Kidney (tissue), 14 donors: ENCODE measurements around the gene SMIM35. TPM values are rescaled to one million over a fixed set of nuclear protein-coding genes. Genes with fewer than 3 reads are reported as not detected.

Source experiments
- DNase-seq, 5 donors: peaks; one replicate each; pipeline ENCODE4 v3.0.0-alpha.2; 2013 to 2020
- FAIRE-seq: peaks from 2 replicates; lab custom pipeline; 2012; peaks lifted over from hg19 to GRCh38; lab: Jason Lieb, UNC
- H3K27ac ChIP-seq, 2 donors: one replicate each; pipeline ENCODE4 v1.7.0; 2013; ENCODE audit warnings: low read depth in 2 of 2, low read length in 2 of 2, inconsistent platforms in 1 of 2
- H3K27me3 ChIP-seq: one replicate; pipeline ENCODE4 v1.7.1; 2013; ENCODE audit warnings: low read length, inconsistent platforms; ENCODE audit not compliant: control insufficient read depth, insufficient read depth
- H3K36me3 ChIP-seq, 3 donors: one replicate each; pipeline versions ENCODE4 v1.7.0 to v1.7.1; 2013; ENCODE audit warnings: low read length in 3 of 3, control low read depth in 1 of 3, inconsistent platforms in 1 of 3; ENCODE audit not compliant: insufficient read depth in 3 of 3, control insufficient read depth in 2 of 3
- H3K4me1 ChIP-seq, 3 donors: one replicate each; pipeline versions ENCODE4 v1.7.0 to v1.7.1; 2013; ENCODE audit warnings: low read length in 3 of 3, inconsistent platforms in 1 of 3, low read depth in 1 of 3; ENCODE audit not compliant: control insufficient read depth in 2 of 3, insufficient read depth in 2 of 3
- H3K4me3 ChIP-seq, 3 donors: one replicate each; pipeline versions ENCODE4 v1.7.0 to v1.8.1; 2013; ENCODE audit warnings: low read length in 3 of 3, control low read depth in 1 of 3, inconsistent platforms in 1 of 3
- H3K9ac ChIP-seq, 3 donors: one replicate each; pipeline versions ENCODE4 v1.7.0 to v1.7.1; 2013; ENCODE audit warnings: low read length in 3 of 3, control low read depth in 1 of 3, inconsistent platforms in 1 of 3
- H3K9me3 ChIP-seq, 3 donors: one replicate each; pipeline versions ENCODE4 v1.7.0 to v1.7.1; 2013; ENCODE audit warnings: low read length in 3 of 3, control low read depth in 1 of 3, inconsistent platforms in 1 of 3; ENCODE audit not compliant: control insufficient read depth in 2 of 3, insufficient read depth in 1 of 3
- CTCF ChIP-seq: IDR thresholded peaks from 3 replicates; pipeline ENCODE4 v1.5.1; 2012; ENCODE audit warnings: mild to moderate bottlenecking, moderate library complexity, borderline replicate concordance; ENCODE audit not compliant: insufficient read depth; ENCODE audit errors: extremely low read depth
- intact Hi-C: fragments of 100-400 bp; cut with DNase I; formaldehyde crosslinking; loops from one replicate; pipeline ENCODE4 v1.11.1; 2022
- polyA plus RNA-seq: library from polyadenylated mRNA; stranded (reverse); fragments of 350-450 nt; fragmentation: Illumina TruSeq; extraction: RNeasy Lipid Tissue Mini Kit (QIAGEN cat#74804); gene quantifications from one replicate; pipeline ENCODE4 v1.2.3, GENCODE V29; 2014; ENCODE audit warnings: low read depth, low replicate concordance; ENCODE audit not compliant: insufficient read depth
- total RNA-seq: library from RNA; stranded (reverse); fragmentation: NEBNext Ultra II Directional; extraction: Animal tissue kit (Norgen Biotek cat#: 25700); gene quantifications from one replicate; pipeline ENCODE4 v1.2.1, GENCODE V29; 2021
- donor health status: control.
- donor health status: control.
- donor health status: control.
- donor health status: control.
- donor health status: control.
- donor health status: DM: yes; HTN: yes; CAD: no.
- donor health status: Normal renal cell carcinoma (clear cell type).

The SMIM35 gene
- total and polyA plus RNA-seq, 2 donors from 2014 or later: 0.80 TPM; not detected in 1

GRCh38 chr11:118002010-118002540 lies 84.7 kb downstream of the SMIM35 start:
- Histone ChIP-seq H3K9ac (no peak overlapping the region), H3K4me1 (no peaks in the 10 kb centered on the region), H3K9me3 (peaks cover 0 to 3% (median 0%) of the 10 kb centered on the region in 3 donors), H3K27me3 (no peaks in the 10 kb centered on the region), H3K4me3 (no peak overlapping the region), H3K27ac (no peak overlapping the region), H3K36me3 (no peaks in the 10 kb centered on the region)
- FAIRE-seq (no peak), DNase-seq (no peak)
- TF ChIP-seq CTCF: no peak
- intact Hi-C loops: no loop called here

GRCh38 chr11:118001494-118001971 lies 85.2 kb downstream of the SMIM35 start:
- no peak for FAIRE-seq
- intact Hi-C loops: no loop called here
- H3K4me3 ChIP-seq: no peak overlapping the region

GRCh38 chr11:118000850-118001228 lies 85.9 kb downstream of the SMIM35 start:
- no peaks in the 10 kb centered on the region for H3K27me3 ChIP-seq
- intact Hi-C loops: no loop called here
- no peaks in the 10 kb centered on the region for H3K36me3 ChIP-seq
- FAIRE-seq (no peak), DNase-seq (no peak)
- H3K9me3 ChIP-seq: peaks cover 0 to 3% (median 0%) of the 10 kb centered on the region in 3 donors
- no peak overlapping the region for H3K9ac ChIP-seq
- no peaks in the 10 kb centered on the region for H3K4me1 ChIP-seq
- H3K4me3 ChIP-seq: no peak overlapping the region
- no peak overlapping the region for H3K27ac ChIP-seq
- TF ChIP-seq CTCF: no peak

More at GRCh38 chr11:118001494-118001971, 85.2 kb downstream of the SMIM35 start:
- H3K9ac ChIP-seq: no peak overlapping the region
- H3K36me3 ChIP-seq: no peaks in the 10 kb centered on the region
- no peak for DNase-seq
- H3K27ac ChIP-seq: no peak overlapping the region
- peaks cover 0 to 3% (median 0%) of the 10 kb centered on the region in 3 donors for H3K9me3 ChIP-seq
- H3K27me3 ChIP-seq: no peaks in the 10 kb centered on the region
- no peaks in the 10 kb centered on the region for H3K4me1 ChIP-seq
- no peak for TF ChIP-seq CTCF
